Measurements from ENCODE around the gene TSFM.

The TSFM gene

GRCh38 chr12:57823131-57823907 lies 40.7 kb downstream of the TSFM start:
- DNase-seq (ENCODE audit: low read depth) = no peak
- H3K4me3 ChIP-seq (ENCODE audit: low read depth, low read length) = no peak overlapping the region
- TF ChIP-seq, protein P1, sequence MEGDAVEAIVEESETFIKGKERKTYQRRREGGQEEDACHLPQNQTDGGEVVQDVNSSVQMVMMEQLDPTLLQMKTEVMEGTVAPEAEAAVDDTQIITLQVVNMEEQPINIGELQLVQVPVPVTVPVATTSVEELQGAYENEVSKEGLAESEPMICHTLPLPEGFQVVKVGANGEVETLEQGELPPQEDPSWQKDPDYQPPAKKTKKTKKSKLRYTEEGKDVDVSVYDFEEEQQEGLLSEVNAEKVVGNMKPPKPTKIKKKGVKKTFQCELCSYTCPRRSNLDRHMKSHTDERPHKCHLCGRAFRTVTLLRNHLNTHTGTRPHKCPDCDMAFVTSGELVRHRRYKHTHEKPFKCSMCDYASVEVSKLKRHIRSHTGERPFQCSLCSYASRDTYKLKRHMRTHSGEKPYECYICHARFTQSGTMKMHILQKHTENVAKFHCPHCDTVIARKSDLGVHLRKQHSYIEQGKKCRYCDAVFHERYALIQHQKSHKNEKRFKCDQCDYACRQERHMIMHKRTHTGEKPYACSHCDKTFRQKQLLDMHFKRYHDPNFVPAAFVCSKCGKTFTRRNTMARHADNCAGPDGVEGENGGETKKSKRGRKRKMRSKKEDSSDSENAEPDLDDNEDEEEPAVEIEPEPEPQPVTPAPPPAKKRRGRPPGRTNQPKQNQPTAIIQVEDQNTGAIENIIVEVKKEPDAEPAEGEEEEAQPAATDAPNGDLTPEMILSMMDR (IDR thresholded peaks at IDR 0.05; ENCODE audit: control insufficient read depth, extremely low read depth, insufficient read depth) = no peak

DNA sequence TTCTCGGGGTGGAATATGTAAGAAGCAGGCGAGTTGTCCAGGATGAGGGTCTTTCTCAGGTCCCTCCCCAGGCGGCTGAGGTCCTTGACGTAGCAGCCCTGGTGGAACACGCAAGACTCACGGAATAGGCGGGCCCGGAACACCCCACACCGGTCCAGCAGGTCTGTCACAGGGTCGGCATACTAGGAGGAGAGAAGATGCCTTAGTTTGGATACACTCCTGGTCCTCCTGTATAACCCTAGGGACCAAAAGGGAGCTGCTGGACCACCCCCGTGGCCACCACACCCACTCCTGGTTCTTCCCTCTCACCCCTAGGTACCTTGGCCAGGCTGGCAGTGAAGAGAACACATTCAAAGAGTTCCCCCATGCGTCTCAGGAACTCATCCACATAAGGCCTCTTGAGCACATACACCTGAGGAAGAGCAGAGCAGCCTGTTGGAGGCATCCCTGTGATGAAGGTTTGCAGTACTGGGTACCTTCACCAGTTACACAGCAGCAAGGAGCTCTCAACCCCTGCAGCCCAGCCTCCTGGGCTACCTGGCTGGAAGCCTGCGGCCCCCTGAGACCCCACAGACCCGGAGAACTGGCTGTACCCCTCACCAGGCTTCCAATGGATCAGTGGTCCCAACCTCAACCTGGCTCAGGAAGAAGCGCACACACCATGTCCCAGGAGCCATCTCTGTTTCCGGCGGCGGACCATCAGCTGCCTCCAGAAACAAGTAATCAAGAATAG lies 41.5 kb downstream of the TSFM start:
- no peak for DNase-seq (ENCODE audit: low read depth)
- no peak overlapping the region for H3K4me3 ChIP-seq (ENCODE audit: low read depth, low read length)
- TF ChIP-seq, protein P1 (IDR thresholded peaks at IDR 0.05; ENCODE audit: control insufficient read depth, extremely low read depth, insufficient read depth) = no peak

DNA sequence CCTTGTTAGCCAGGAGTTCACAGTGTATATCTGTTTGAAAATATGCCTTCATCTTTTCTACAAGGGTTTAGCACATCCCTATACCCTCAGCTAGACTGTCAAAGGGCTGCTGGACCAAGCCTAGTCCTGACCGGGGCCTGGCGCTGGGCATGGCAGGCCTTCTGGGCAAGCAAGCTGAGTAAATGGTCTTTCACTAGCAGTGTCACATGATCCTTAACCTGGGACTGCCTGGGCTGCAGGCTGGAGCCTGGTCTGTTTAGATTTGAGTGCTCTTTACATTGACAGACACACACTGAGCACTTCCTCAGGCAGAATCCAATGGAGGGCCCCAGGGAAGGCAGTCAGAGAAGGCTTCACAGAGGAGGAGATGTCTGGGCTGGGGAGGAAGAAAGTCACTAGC lies 42.9 kb downstream of the TSFM start:
- no peak overlapping the region for H3K4me3 ChIP-seq (ENCODE audit: low read depth, low read length)
- no peak for DNase-seq (ENCODE audit: low read depth)

DNA sequence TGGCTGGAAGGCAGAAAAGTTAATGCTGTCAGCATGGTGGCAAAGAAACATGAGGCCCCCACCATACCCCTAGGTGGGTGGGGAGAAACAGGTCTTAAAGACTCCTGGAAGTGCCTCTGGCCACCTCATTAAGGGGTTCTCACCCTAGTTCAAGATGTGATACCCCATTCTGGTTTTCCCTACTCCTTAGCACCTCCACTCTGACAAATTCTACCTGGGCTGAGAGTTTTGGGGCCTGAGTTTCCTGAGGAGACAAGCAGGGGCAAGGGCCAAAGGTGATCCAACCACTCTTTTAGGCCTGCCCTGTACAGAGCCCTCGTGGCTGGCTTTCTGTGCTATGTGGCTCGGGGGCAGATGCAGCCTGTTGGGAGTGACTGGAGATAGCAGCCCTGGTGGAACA lies 43.8 kb downstream of the TSFM start:
- no peak overlapping the region for H3K4me3 ChIP-seq (ENCODE audit: low read depth, low read length)
- DNase-seq (ENCODE audit: low read depth) = no peak
- TF ChIP-seq, protein P1 (IDR thresholded peaks at IDR 0.05; ENCODE audit: control insufficient read depth, extremely low read depth, insufficient read depth) = no peak

More for the DNA sequence above, 42.9 kb downstream of the TSFM start:
- TF ChIP-seq, protein P1 (IDR thresholded peaks at IDR 0.05; ENCODE audit: control insufficient read depth, extremely low read depth, insufficient read depth) = no peak

- TF ChIP-seq, protein P1 (IDR thresholded peaks at IDR 0.05; ENCODE audit: control insufficient read depth, extremely low read depth, insufficient read depth) = no peak
- no peak overlapping the region for H3K4me3 ChIP-seq (ENCODE audit: low read depth, low read length)
- DNase-seq (ENCODE audit: low read depth) = no peak
Observed at GRCh38 chr12:57826966-57827365, 44.4 kb downstream of the TSFM start.

DNA sequence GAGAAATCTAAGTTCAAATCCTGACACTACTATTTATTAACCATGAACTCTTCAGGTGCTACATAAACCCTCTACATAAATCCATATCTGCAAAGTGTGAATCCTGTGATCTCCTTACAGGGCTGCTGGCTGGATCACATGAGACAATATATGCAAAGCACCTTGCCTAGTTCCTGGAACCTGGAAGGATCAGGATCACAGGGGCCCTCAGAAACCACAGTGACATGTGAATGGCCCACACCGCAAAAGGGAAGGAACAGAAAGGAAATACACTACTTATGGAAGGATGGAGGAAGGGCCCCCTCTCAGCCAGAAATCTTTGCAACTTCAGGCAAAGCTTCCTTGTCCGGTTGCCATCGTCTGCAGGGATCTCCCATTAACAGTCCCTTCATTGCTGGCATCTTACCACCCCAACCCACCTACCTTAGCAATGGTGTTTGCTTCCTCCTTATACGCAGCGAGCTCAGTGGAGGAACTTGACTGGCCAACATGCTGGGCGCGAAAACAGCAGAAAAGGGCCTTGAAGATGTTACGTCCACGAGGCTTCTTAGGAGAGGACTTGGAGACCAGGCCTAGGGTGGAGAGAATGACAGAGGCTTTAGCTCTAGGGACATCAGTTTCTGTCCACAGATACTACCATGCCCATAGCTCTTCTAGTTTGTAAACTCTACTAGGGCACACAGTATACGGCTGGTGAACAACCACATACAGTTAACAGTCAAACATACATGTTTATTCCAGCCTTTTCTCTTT lies 46.6 kb downstream of the TSFM start:
- no peak overlapping the region for H3K4me3 ChIP-seq (ENCODE audit: low read depth, low read length)
- no peak for DNase-seq (ENCODE audit: low read depth)
- TF ChIP-seq, protein P1 (IDR thresholded peaks at IDR 0.05; ENCODE audit: control insufficient read depth, extremely low read depth, insufficient read depth) = no peak

Data from LNCaP clone FGC (cell line).